Gastrocnemius medialis (tissue), 4 donors: Measurements from ENCODE around the gene ABCA13. TPM values are rescaled to one million over a fixed set of nuclear protein-coding genes. Genes with fewer than 3 reads are reported as not detected.

Source experiments
- ATAC-seq, 2 donors: fragments of 150-250 bp; one replicate each; pipeline ENCODE4 v1.9.1; 2016
- DNase-seq, 2 donors: peaks; one replicate each; pipeline ENCODE4 v3.0.0-alpha.2; 2019
- H3K27ac ChIP-seq, 4 donors: fragments of 200-600 bp; sonication (generic); 1 replicate in 1 of 4; 2 replicates in 3 of 4; pipeline ENCODE4 v1.5.1; 2016 to 2018; ENCODE audit warnings: mild to moderate bottlenecking in 2 of 4, moderate library complexity in 1 of 4
- H3K27me3 ChIP-seq, 3 donors: fragments of 200-600 bp; sonication (generic) in 2 of 3; 1 replicate in 1 of 3; 2 replicates in 2 of 3; pipeline versions ENCODE4 v1.5.1 to v1.6.0; 2016 to 2019; ENCODE audit warnings: mild to moderate bottlenecking in 1 of 3, moderate library complexity in 1 of 3
- H3K36me3 ChIP-seq, 2 donors: fragments of 200-600 bp; sonication (generic) in 1 of 2; one replicate each; pipeline ENCODE4 v1.5.1; 2017 to 2018
- H3K4me1 ChIP-seq, 2 donors: fragments of 200-600 bp; sonication (generic) in 1 of 2; one replicate each; pipeline ENCODE4 v1.5.1; 2016 to 2017; ENCODE audit warnings: mild to moderate bottlenecking in 2 of 2
- H3K4me3 ChIP-seq, 4 donors: fragments of 200-600 bp; sonication (generic) in 3 of 4; 1 replicate in 1 of 4; 2 replicates in 3 of 4; pipeline ENCODE4 v1.5.1; 2016 to 2019; ENCODE audit warnings: mild to moderate bottlenecking in 2 of 4
- H3K9me3 ChIP-seq, 3 donors: fragments of 200-600 bp; sonication (generic) in 2 of 3; 1 replicate in 1 of 3; 2 replicates in 2 of 3; pipeline ENCODE4 v1.5.1; 2016 to 2019
- CTCF ChIP-seq, 5 experiments: fragments of 450-650 bp in 3 of 5; fragments of 200-600 bp in 2 of 5; sonication (generic) in 2 of 5; IDR thresholded peaks in 4 of 5; conservative IDR thresholded peaks in 1 of 5; 1 replicate in 4 of 5; 2 replicates in 1 of 5; pipeline ENCODE4 v1.5.1; 2016 to 2019; ENCODE audit warnings: antibody characterized with exemption in 5 of 5, mild to moderate bottlenecking in 3 of 5, moderate library complexity in 3 of 5
- POLR2A ChIP-seq, 2 donors: fragments of 450-650 bp; IDR thresholded peaks; one replicate each; pipeline ENCODE4 v1.6.1; 2017; ENCODE audit warnings: antibody characterized with exemption in 2 of 2, mild to moderate bottlenecking in 2 of 2, moderate library complexity in 2 of 2
- in situ Hi-C, 4 donors: fragments of 200-750 bp; cut with MboI; loops; one replicate each; pipeline versions ENCODE4 v1.15.0 to v1.8.0; 2017; ENCODE audit warnings: low sequenced_read_pairs in 4 of 4
- intact Hi-C: fragments of 100-400 bp; cut with DNase I; formaldehyde crosslinking; loops from one replicate; pipeline ENCODE4 v1.15.1; 2023; ENCODE audit warnings: low total_unique reads
- total RNA-seq, 4 donors: library from RNA; depleted of rRNA; stranded (reverse); fragments of >200 nt; gene quantifications; one replicate each; pipeline versions ENCODE4 v1.1.0 to v1.2.3, GENCODE V29; 2016

ABCA13 gene
- total RNA-seq, 4 donors from 2014 or later = 0.03 to 0.10 TPM; not detected in 2

DNA sequence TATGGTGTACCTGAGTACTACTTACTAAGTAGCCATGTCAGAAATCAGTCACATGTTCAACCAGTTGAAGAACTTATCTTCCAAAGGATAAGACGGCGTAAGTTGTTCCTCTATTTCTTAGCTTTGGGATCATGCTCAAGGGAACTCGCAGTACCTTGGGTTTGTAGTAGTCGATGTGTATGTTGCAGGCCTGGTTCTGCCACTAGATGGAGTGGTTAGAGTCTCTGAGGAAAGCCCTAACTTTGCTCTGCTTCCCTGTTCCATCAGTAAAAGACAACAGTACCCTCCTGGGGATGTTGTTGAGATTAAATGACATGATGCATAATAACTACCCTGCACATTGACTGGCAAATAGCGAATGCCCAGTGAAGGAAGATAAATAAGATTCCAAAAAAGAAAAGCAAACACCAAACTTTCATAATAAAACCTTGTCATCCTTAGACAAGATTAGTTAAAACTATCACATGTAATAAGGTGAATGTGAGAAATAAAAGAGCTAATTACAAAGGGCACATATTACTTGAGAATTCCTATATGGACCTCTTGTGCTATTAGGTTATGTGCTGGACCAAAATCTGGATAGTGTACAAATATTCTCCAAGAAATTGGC is 165.9 kb downstream of the ABCA13 start:
- Histone ChIP-seq H3K27me3 (no peaks in the 10 kb centered on the region), H3K4me1 (no peaks in the 10 kb centered on the region), H3K9me3 (no peaks in the 10 kb centered on the region), H3K4me3 (no peak overlapping the region), H3K27ac (no peak overlapping the region), H3K36me3 (no peaks in the 10 kb centered on the region)
- ATAC-seq (no peak), DNase-seq (no peak)
- in situ Hi-C loops (no loop called here), intact Hi-C loops (no loop called here)
- TF ChIP-seq POLR2A (IDR thresholded peaks at IDR 0.05) (no peak), CTCF (IDR thresholded peaks at IDR 0.05 in 4 of 5, conservative IDR thresholded peaks at IDR 0.05 in 1 of 5) (no peak)

DNA sequence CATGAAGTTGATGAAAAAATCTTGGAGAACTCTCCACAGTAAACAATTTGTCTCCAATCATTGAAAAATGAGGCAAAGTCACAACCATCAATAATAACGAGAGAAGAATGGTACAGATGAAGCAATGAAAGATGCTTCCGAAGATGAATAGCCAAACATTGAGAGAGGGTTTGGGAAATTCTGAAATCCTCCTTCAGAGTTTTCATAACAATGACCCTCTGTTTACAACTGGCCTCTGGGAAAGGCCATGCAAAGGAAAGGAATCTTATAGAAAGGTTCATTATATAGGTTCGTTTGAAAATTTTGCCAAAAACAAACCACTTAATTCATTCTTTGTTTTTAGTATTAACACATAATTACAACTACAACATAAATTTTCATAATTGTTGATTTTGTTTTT is 166.5 kb downstream of the ABCA13 start:
- no peaks in the 10 kb centered on the region for H3K4me1 ChIP-seq
- ATAC-seq (no peak), DNase-seq (no peak)
- TF ChIP-seq CTCF (IDR thresholded peaks at IDR 0.05 in 4 of 5, conservative IDR thresholded peaks at IDR 0.05 in 1 of 5) (no peak), POLR2A (IDR thresholded peaks at IDR 0.05) (no peak)
- intact Hi-C loops = no loop called here
- no peak overlapping the region for H3K27ac ChIP-seq
- H3K9me3 ChIP-seq = no peaks in the 10 kb centered on the region
- in situ Hi-C loops = no loop called here
- H3K27me3 ChIP-seq = no peaks in the 10 kb centered on the region
- H3K36me3 ChIP-seq = no peaks in the 10 kb centered on the region
- H3K4me3 ChIP-seq = no peak overlapping the region

- Histone ChIP-seq H3K27me3 (no peaks in the 10 kb centered on the region), H3K27ac (no peak overlapping the region), H3K4me1 (no peaks in the 10 kb centered on the region), H3K4me3 (no peak overlapping the region), H3K9me3 (no peaks in the 10 kb centered on the region), H3K36me3 (no peaks in the 10 kb centered on the region)
- ATAC-seq (no peak), DNase-seq (no peak)
- in situ Hi-C loops = no loop called here
- intact Hi-C loops = no loop called here
- TF ChIP-seq CTCF (IDR thresholded peaks at IDR 0.05 in 4 of 5, conservative IDR thresholded peaks at IDR 0.05 in 1 of 5) = no peak
- TF ChIP-seq POLR2A (IDR thresholded peaks at IDR 0.05) = no peak
Observed at GRCh38 chr7:48347230-48347825, 176.1 kb downstream of the ABCA13 start.

GRCh38 chr7:48350515-48350914 is 179.3 kb downstream of the ABCA13 start:
- H3K36me3 ChIP-seq = no peaks in the 10 kb centered on the region
- H3K9me3 ChIP-seq = no peaks in the 10 kb centered on the region
- no peak for TF ChIP-seq CTCF (IDR thresholded peaks at IDR 0.05 in 4 of 5, conservative IDR thresholded peaks at IDR 0.05 in 1 of 5)
- TF ChIP-seq POLR2A (IDR thresholded peaks at IDR 0.05) = no peak
- DNase-seq (no peak), ATAC-seq (no peak)
- intact Hi-C loops (no loop called here), in situ Hi-C loops (no loop called here)
- no peaks in the 10 kb centered on the region for H3K27me3 ChIP-seq
- no peaks in the 10 kb centered on the region for H3K4me1 ChIP-seq
- H3K27ac ChIP-seq = no peak overlapping the region
- no peak overlapping the region for H3K4me3 ChIP-seq

- ATAC-seq (no peak), DNase-seq (no peak)
- Histone ChIP-seq H3K36me3 (no peaks in the 10 kb centered on the region), H3K9me3 (no peaks in the 10 kb centered on the region), H3K4me1 (no peaks in the 10 kb centered on the region), H3K27ac (no peak overlapping the region), H3K27me3 (no peaks in the 10 kb centered on the region), H3K4me3 (no peak overlapping the region)
- TF ChIP-seq CTCF (IDR thresholded peaks at IDR 0.05 in 4 of 5, conservative IDR thresholded peaks at IDR 0.05 in 1 of 5) (no peak), POLR2A (IDR thresholded peaks at IDR 0.05) (no peak)
- in situ Hi-C loops (no loop called here), intact Hi-C loops (no loop called here)
Observed at GRCh38 chr7:48351900-48352299, 180.6 kb downstream of the ABCA13 start.
